Caco-2 (cell line): ENCODE data around the gene GPATCH2L. TPM values are rescaled to one million over a fixed set of nuclear protein-coding genes. Genes with fewer than 3 reads are reported as not detected.

Experiments
- BruUV-seq: library from RNA; stranded (reverse); fragments of 400-500 nt; replicated peaks from 2 replicates; lab custom pipeline; 2021; lab: Mats Ljungman, UMichigan
- CTCF ChIA-PET: fragments of 300-600 bp; sonication (Branson Sonifier 250); formaldehyde crosslinking; loops from one replicate; lab custom pipeline; 2022; ENCODE audit warnings: antibody characterized with exemption; lab: Charles Lee
- POLR2A ChIA-PET: fragments of 300-600 bp; sonication (Branson Sonifier 250); formaldehyde crosslinking; loops from one replicate; lab custom pipeline; 2022; ENCODE audit warnings: antibody characterized with exemption; lab: Charles Lee
- DNase-seq, 2 experiments: peaks; one replicate each; pipeline versions ENCODE4 v3.0.0 to v3.0.0-alpha.2; 2020 to 2022
- H3K27me3 ChIP-seq: replicated peaks from 2 replicates; pipeline ENCODE4 v1.6.0; 2011; ENCODE audit warnings: low read length; ENCODE audit not compliant: control insufficient read depth, insufficient read depth
- H3K36me3 ChIP-seq: 2 replicates; pipeline ENCODE4 v1.5.1; 2011; ENCODE audit warnings: low read length; ENCODE audit not compliant: control insufficient read depth, insufficient read depth
- H3K4me1 ChIP-seq: fragments of 250-450 bp; sonication (Bioruptor Pico); 2 replicates; pipeline ENCODE4 v1.5.1; 2020; ENCODE audit warnings: mild to moderate bottlenecking
- H3K4me3 ChIP-seq: 2 replicates; pipeline ENCODE4 v1.5.1; 2011; ENCODE audit warnings: low read depth, mild to moderate bottlenecking, control low read depth, low read length
- H3K9me3 ChIP-seq: fragments of 250-450 bp; sonication (Bioruptor Pico); 2 replicates; pipeline ENCODE4 v1.5.1; 2020; ENCODE audit warnings: mild to moderate bottlenecking, moderate library complexity
- H3K27ac Mint-ChIP-seq: one replicate; pipeline ENCODE4 v1.8.0; 2022; ENCODE audit warnings: mixed read lengths; ENCODE audit not compliant: unreplicated experiment
- H3K27me3 Mint-ChIP-seq: one replicate; pipeline ENCODE4 v1.8.0; 2022; ENCODE audit warnings: mixed read lengths; ENCODE audit not compliant: insufficient read depth, unreplicated experiment
- H3K36me3 Mint-ChIP-seq: one replicate; pipeline ENCODE4 v1.8.0; 2022; ENCODE audit warnings: mild to moderate bottlenecking, mixed read lengths; ENCODE audit not compliant: insufficient read depth, unreplicated experiment
- H3K4me1 Mint-ChIP-seq: one replicate; pipeline ENCODE4 v1.8.0; 2022; ENCODE audit warnings: low read depth, mixed read lengths; ENCODE audit not compliant: unreplicated experiment
- H3K4me3 Mint-ChIP-seq: one replicate; pipeline ENCODE4 v1.8.0; 2022; ENCODE audit warnings: mild to moderate bottlenecking, moderate library complexity, mixed read lengths; ENCODE audit not compliant: unreplicated experiment
- H3K9me3 Mint-ChIP-seq: one replicate; pipeline ENCODE4 v1.8.0; 2022; ENCODE audit warnings: mixed read lengths; ENCODE audit not compliant: unreplicated experiment
- intact Hi-C: fragments of 100-400 bp; cut with micrococcal nuclease; formaldehyde crosslinking; loops from one replicate; pipeline ENCODE4 v1.10.0; 2022; ENCODE audit not compliant: unreplicated experiment
- total RNA-seq: library from RNA; stranded (reverse); gene quantifications from 2 replicates; pipeline ENCODE4 v1.2.3, GENCODE V29; 2022
- TF ChIP-seq, protein P1 (sequence below), 2 experiments: fragments of 200-600 bp in 1 of 2; IDR thresholded peaks; 1 replicate in 1 of 2; 2 replicates in 1 of 2; pipeline versions ENCODE4 v1.5.1 to v1.8.0; 2011 to 2022; ENCODE audit warnings: antibody characterized with exemption in 1 of 2, control low read depth in 1 of 2, inconsistent platforms in 1 of 2, low read depth in 1 of 2, low read length in 1 of 2, mild to moderate bottlenecking in 1 of 2, moderate library complexity in 1 of 2; ENCODE audit not compliant: insufficient read depth in 1 of 2, severe bottlenecking in 1 of 2, unreplicated experiment in 1 of 2

GPATCH2L gene
- total RNA-seq, 1 experiment from 2014 or later = 41.6 TPM

GRCh38 chr14:76245097-76245496 lies 93.4 kb downstream of the GPATCH2L start:
- Mint-ChIP-seq H3K4me3 (no peak overlapping the region), H3K9me3 (no peaks in the 10 kb centered on the region), H3K27me3 (no peaks in the 10 kb centered on the region), H3K36me3 (no peaks in the 10 kb centered on the region), H3K4me1 (no peaks in the 10 kb centered on the region), H3K27ac (no peak overlapping the region)
- POLR2A ChIA-PET = no interaction called here
- H3K27me3 ChIP-seq = no peaks in the 10 kb centered on the region
- H3K9me3 ChIP-seq = no peaks in the 10 kb centered on the region
- TF ChIP-seq, protein P1, sequence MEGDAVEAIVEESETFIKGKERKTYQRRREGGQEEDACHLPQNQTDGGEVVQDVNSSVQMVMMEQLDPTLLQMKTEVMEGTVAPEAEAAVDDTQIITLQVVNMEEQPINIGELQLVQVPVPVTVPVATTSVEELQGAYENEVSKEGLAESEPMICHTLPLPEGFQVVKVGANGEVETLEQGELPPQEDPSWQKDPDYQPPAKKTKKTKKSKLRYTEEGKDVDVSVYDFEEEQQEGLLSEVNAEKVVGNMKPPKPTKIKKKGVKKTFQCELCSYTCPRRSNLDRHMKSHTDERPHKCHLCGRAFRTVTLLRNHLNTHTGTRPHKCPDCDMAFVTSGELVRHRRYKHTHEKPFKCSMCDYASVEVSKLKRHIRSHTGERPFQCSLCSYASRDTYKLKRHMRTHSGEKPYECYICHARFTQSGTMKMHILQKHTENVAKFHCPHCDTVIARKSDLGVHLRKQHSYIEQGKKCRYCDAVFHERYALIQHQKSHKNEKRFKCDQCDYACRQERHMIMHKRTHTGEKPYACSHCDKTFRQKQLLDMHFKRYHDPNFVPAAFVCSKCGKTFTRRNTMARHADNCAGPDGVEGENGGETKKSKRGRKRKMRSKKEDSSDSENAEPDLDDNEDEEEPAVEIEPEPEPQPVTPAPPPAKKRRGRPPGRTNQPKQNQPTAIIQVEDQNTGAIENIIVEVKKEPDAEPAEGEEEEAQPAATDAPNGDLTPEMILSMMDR (IDR thresholded peaks at IDR 0.05; ENCODE audit: insufficient read depth in 1 of 2, low read depth in 1 of 2, low read length in 1 of 2, severe bottlenecking in 1 of 2, unreplicated experiment in 1 of 2) = no peak
- CTCF ChIA-PET = interaction anchor here (0.7 kb wide), 1 partner anchor 144 kb away, joined by 3 read pairs; no protein-coding TSS in a partner anchor
- intact Hi-C loops = no loop called here
- DNase-seq = no peak
- no TSS peak for BruUV-seq
- H3K36me3 ChIP-seq = no peaks in the 10 kb centered on the region
- no peaks in the 10 kb centered on the region for H3K4me1 ChIP-seq
- H3K4me3 ChIP-seq = no peak overlapping the region

DNA sequence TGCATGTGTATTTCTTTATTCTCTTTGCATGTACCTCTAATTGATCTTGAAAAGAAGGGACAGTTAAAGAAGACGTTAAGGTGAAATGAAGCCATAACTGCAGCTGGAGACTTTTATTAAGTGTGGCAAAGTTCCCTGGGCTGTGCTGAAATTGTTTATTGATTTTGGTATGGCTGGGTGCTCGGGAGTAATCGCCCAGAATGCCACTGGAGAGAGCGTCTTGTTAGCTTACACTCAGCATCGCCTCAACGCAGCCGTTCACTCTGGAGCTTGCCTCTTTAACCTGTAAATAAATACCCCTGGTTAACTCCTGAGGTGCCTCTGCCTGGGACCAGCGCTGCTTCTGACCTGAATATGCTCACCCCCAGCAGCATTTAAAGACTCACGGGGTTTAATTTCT lies 98.6 kb downstream of the GPATCH2L start:
- Mint-ChIP-seq H3K9me3 (no peaks in the 10 kb centered on the region), H3K36me3 (no peaks in the 10 kb centered on the region), H3K27me3 (no peaks in the 10 kb centered on the region), H3K4me1 (no peaks in the 10 kb centered on the region), H3K4me3 (no peak overlapping the region), H3K27ac (no peak overlapping the region)
- H3K27me3 ChIP-seq = no peaks in the 10 kb centered on the region; the same call in 1 of the 2 replicates
- no peaks in the 10 kb centered on the region for H3K9me3 ChIP-seq
- intact Hi-C loops = no loop called here
- no TSS peak for BruUV-seq
- no peak for DNase-seq
- no peak overlapping the region for H3K4me3 ChIP-seq
- TF ChIP-seq, protein P1 (IDR thresholded peaks at IDR 0.05; ENCODE audit: insufficient read depth in 1 of 2, low read depth in 1 of 2, low read length in 1 of 2, severe bottlenecking in 1 of 2, unreplicated experiment in 1 of 2) = no peak
- no peaks in the 10 kb centered on the region for H3K4me1 ChIP-seq
- ChIA-PET POLR2A (no interaction called here), CTCF (no interaction called here)
- no peaks in the 10 kb centered on the region for H3K36me3 ChIP-seq

DNA sequence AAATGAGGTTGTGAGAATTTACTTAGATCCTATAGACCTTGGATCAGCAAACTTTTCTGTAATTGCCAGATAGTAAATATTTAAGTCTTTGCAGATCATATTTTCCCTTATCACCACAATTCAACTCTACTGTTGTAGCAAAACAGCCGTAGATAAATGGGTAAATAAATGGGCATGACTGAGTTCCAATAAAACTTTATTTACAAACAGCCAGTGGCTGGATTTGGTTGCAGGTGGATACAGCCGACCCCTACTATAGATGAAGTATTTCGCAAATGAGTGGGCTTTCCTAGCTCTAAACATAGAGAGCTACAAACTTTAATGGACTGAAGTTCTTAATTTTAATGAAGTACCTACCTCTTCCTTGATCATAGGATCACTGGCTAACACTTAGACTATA lies 100.7 kb downstream of the GPATCH2L start:
- no peaks in the 10 kb centered on the region for H3K9me3 ChIP-seq
- no peaks in the 10 kb centered on the region for H3K27me3 Mint-ChIP-seq
- H3K36me3 Mint-ChIP-seq = no peaks in the 10 kb centered on the region
- no peak for DNase-seq
- H3K4me3 ChIP-seq = no peak overlapping the region
- no peaks in the 10 kb centered on the region for H3K4me1 ChIP-seq
- H3K4me1 Mint-ChIP-seq = no peaks in the 10 kb centered on the region
- H3K27ac Mint-ChIP-seq = no peak overlapping the region
- TF ChIP-seq, protein P1 (IDR thresholded peaks at IDR 0.05; ENCODE audit: insufficient read depth in 1 of 2, low read depth in 1 of 2, low read length in 1 of 2, severe bottlenecking in 1 of 2, unreplicated experiment in 1 of 2) = no peak
- H3K4me3 Mint-ChIP-seq = no peak overlapping the region
- BruUV-seq = no TSS peak
- intact Hi-C loops = no loop called here
- POLR2A ChIA-PET = interaction anchor here (0.6 kb wide), 1 partner anchor 17 kb away, joined by 3 read pairs; no protein-coding TSS in a partner anchor
- H3K36me3 ChIP-seq = no peaks in the 10 kb centered on the region
- H3K9me3 Mint-ChIP-seq = no peaks in the 10 kb centered on the region
- no peaks in the 10 kb centered on the region; the same call in 1 of the 2 replicates for H3K27me3 ChIP-seq
- CTCF ChIA-PET = no interaction called here
